Heart left ventricle (tissue), 13 donors: ENCODE results near the gene ARHGEF10L.

Experiments
- CTCF ChIP-seq, 12 donors: fragments of 200-600 bp; sonication (generic) in 4 of 12; IDR thresholded peaks; one replicate each; pipeline versions ENCODE4 v1.5.0 to v1.8.0; 2018 to 2022; ENCODE audit warnings: antibody characterized with exemption in 12 of 12, mild to moderate bottlenecking in 5 of 12
- POLR2A ChIP-seq, 2 donors: fragments of 450-650 bp; IDR thresholded peaks; one replicate each; pipeline ENCODE4 v1.6.1; 2017; ENCODE audit warnings: antibody characterized with exemption in 2 of 2, mild to moderate bottlenecking in 2 of 2, moderate library complexity in 2 of 2
- donor health status: ischemic (EF 13 %, LVEDD 7.1; RV severe dilation, severe dysfunction).
- donor health status: DM: no; HTN: yes; CAD: no.
- donor health status: DM: no; HTN: no; CAD: no.
- donor health status: ischemic (EF 25% LVEDD 6.9; RV normal size, moderate dysfunction).
- donor health status: ischemic (EF 25% LVEDD 5.7; RV mildly dilated, moderate dysfunction).
- donor health status: ischemic (EF 35%, LVEDD 5.7; RV mildly dilated, moderate dysfunction).
- donor health status: nonischemic (EF 11% LVEDD 7.7; RV severe dilation, severe dysfunction).
- donor health status: DM: yes; HTN: yes; CAD: no.
- donor health status: PGD.
- donor health status: ischemic (EF 29% LVEDD 5.4; RV normal size, mild dysfunction).
- donor health status: nonischemic (EF 23%, LVEDD 6.1; RV moderate dilation, normal function).

GRCh38 chr1:17668195-17668594 lies 128.7 kb downstream of the ARHGEF10L start:
- TF ChIP-seq POLR2A (IDR thresholded peaks at IDR 0.05) (no peak), CTCF (IDR thresholded peaks at IDR 0.05) (no peak)
